ENCODE measurements around the gene DDX39A. TPM values are rescaled to one million over a fixed set of nuclear protein-coding genes. Genes with fewer than 3 reads are reported as not detected.

Gene DDX39A
- polyA plus RNA-seq, 1 donor from 2014 or later: 76.4 TPM

GRCh38 chr19:14435320-14436050 lies 16.3 kb upstream of the DDX39A start:
- Histone ChIP-seq H3K4me3 (ENCODE audit: low read length) (peak overlapping the region; percentile 79), H3K9ac (ENCODE audit: low read length) (no peak overlapping the region), H3K79me2 (replicated peaks; ENCODE audit: insufficient read depth, low read length) (peaks cover 8% of the 10 kb centered on the region), H3K27ac (ENCODE audit: low read length) (no peak overlapping the region), H3K4me2 (ENCODE audit: low read length) (no peak overlapping the region), H3K9me2 (ENCODE audit: insufficient read depth, low read length) (no peaks in the 10 kb centered on the region), H3F3A (ENCODE audit: insufficient read depth, low read length, poor library complexity, severe bottlenecking) (no peaks in the 10 kb centered on the region), H4K20me1 (ENCODE audit: insufficient read depth) (no peaks in the 10 kb centered on the region), H3K36me3 (ENCODE audit: insufficient read depth, low read length) (no peaks in the 10 kb centered on the region), H3K27me3 (ENCODE audit: insufficient read depth, low read depth, low read length) (no peaks in the 10 kb centered on the region), H2AFZ (ENCODE audit: low read depth, low read length) (no peak overlapping the region), H3K9me3 (ENCODE audit: low read length) (no peaks in the 10 kb centered on the region)
- TF ChIP-seq SMC3 (conservative IDR thresholded peaks at IDR 0.05; ENCODE audit: poor library complexity) (no peak), MXI1 (conservative IDR thresholded peaks at IDR 0.05; ENCODE audit: poor library complexity, severe bottlenecking) (no peak), CTCF (IDR thresholded peaks at IDR 0.05; ENCODE audit: poor library complexity, severe bottlenecking) (no peak), POLR2AphosphoS5 (IDR thresholded peaks at IDR 0.05) (no peak), EZH2 (IDR thresholded peaks at IDR 0.05; ENCODE audit: borderline replicate concordance, insufficient read depth, low read length, poor library complexity, severe bottlenecking) (no peak), RAD21 (conservative IDR thresholded peaks at IDR 0.05) (no peak), EP300 (conservative IDR thresholded peaks at IDR 0.05; ENCODE audit: poor library complexity, severe bottlenecking) (no peak), TAF1 (IDR thresholded peaks at IDR 0.05; ENCODE audit: low read depth) (no peak)
- TF ChIP-seq, protein P1, sequence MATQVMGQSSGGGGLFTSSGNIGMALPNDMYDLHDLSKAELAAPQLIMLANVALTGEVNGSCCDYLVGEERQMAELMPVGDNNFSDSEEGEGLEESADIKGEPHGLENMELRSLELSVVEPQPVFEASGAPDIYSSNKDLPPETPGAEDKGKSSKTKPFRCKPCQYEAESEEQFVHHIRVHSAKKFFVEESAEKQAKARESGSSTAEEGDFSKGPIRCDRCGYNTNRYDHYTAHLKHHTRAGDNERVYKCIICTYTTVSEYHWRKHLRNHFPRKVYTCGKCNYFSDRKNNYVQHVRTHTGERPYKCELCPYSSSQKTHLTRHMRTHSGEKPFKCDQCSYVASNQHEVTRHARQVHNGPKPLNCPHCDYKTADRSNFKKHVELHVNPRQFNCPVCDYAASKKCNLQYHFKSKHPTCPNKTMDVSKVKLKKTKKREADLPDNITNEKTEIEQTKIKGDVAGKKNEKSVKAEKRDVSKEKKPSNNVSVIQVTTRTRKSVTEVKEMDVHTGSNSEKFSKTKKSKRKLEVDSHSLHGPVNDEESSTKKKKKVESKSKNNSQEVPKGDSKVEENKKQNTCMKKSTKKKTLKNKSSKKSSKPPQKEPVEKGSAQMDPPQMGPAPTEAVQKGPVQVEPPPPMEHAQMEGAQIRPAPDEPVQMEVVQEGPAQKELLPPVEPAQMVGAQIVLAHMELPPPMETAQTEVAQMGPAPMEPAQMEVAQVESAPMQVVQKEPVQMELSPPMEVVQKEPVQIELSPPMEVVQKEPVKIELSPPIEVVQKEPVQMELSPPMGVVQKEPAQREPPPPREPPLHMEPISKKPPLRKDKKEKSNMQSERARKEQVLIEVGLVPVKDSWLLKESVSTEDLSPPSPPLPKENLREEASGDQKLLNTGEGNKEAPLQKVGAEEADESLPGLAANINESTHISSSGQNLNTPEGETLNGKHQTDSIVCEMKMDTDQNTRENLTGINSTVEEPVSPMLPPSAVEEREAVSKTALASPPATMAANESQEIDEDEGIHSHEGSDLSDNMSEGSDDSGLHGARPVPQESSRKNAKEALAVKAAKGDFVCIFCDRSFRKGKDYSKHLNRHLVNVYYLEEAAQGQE (IDR thresholded peaks at IDR 0.05; ENCODE audit: borderline replicate concordance): no peak

DNA sequence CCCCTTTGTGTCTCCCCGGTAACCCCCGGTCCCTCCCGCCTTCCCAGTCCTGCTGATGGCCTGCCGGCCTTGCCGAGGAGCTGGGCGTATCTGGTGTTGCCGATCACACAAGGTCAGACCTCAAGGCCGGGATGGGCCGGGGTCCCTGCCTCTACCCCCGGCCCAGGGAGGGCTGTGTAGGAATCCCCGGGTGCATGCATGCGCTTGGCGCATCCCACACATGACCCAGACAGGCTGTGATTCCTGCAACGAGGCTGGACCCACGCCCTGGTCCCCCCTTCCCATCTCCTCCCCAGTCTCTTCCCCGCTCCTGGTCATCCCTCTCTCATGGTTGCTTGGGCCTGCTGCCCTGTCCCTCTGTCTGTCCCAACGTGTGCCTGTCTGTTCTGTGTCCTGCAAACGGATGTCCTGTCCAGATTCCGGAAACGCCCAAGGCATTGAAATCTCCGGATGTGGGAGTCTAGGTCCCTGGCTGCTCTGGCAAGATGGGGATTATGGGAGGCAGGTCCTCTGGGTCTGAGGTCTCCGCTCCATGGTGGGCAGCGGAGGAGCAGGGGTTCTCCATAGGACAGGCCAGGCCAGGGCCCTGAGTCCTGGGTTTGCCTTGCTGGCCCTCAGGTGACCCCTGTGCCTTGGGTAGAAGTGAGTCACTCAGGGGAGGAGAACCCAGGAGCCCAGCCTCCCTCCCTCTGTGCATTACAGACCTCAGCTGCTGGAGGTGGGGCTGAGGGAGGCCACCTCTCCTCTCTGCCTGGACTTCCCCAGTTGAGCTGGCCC lies 15.6 kb upstream of the DDX39A start:
- Histone ChIP-seq H3K9me2 (ENCODE audit: insufficient read depth, low read length) (no peaks in the 10 kb centered on the region), H2AFZ (ENCODE audit: low read depth, low read length) (no peak overlapping the region), H3K79me2 (replicated peaks; ENCODE audit: insufficient read depth, low read length) (peaks cover 8% of the 10 kb centered on the region), H3K4me3 (ENCODE audit: low read length) (peak overlapping the region; percentile 79), H4K20me1 (ENCODE audit: insufficient read depth) (no peaks in the 10 kb centered on the region), H3K36me3 (ENCODE audit: insufficient read depth, low read length) (no peaks in the 10 kb centered on the region), H3K27me3 (ENCODE audit: insufficient read depth, low read depth, low read length) (no peaks in the 10 kb centered on the region), H3F3A (ENCODE audit: insufficient read depth, low read length, poor library complexity, severe bottlenecking) (no peaks in the 10 kb centered on the region), H3K27ac (ENCODE audit: low read length) (no peak overlapping the region), H3K9me3 (ENCODE audit: low read length) (no peaks in the 10 kb centered on the region), H3K4me2 (ENCODE audit: low read length) (peak overlapping the region; percentile 19), H3K9ac (ENCODE audit: low read length) (peak overlapping the region; percentile 78)
- TF ChIP-seq EP300 (conservative IDR thresholded peaks at IDR 0.05; ENCODE audit: poor library complexity, severe bottlenecking): no peak
- no peak for TF ChIP-seq CTCF (IDR thresholded peaks at IDR 0.05; ENCODE audit: poor library complexity, severe bottlenecking)
- TF ChIP-seq SMC3 (conservative IDR thresholded peaks at IDR 0.05; ENCODE audit: poor library complexity): no peak
- TF ChIP-seq POLR2AphosphoS5 (IDR thresholded peaks at IDR 0.05): no peak
- TF ChIP-seq MXI1 (conservative IDR thresholded peaks at IDR 0.05; ENCODE audit: poor library complexity, severe bottlenecking): no peak
- TF ChIP-seq, protein P1 (IDR thresholded peaks at IDR 0.05; ENCODE audit: borderline replicate concordance): no peak
- TF ChIP-seq TAF1 (IDR thresholded peaks at IDR 0.05; ENCODE audit: low read depth): no peak
- TF ChIP-seq EZH2 (IDR thresholded peaks at IDR 0.05; ENCODE audit: borderline replicate concordance, insufficient read depth, low read length, poor library complexity, severe bottlenecking): no peak
- no peak for TF ChIP-seq RAD21 (conservative IDR thresholded peaks at IDR 0.05)
